ENCODE measurements around the gene CENPM.

DNA sequence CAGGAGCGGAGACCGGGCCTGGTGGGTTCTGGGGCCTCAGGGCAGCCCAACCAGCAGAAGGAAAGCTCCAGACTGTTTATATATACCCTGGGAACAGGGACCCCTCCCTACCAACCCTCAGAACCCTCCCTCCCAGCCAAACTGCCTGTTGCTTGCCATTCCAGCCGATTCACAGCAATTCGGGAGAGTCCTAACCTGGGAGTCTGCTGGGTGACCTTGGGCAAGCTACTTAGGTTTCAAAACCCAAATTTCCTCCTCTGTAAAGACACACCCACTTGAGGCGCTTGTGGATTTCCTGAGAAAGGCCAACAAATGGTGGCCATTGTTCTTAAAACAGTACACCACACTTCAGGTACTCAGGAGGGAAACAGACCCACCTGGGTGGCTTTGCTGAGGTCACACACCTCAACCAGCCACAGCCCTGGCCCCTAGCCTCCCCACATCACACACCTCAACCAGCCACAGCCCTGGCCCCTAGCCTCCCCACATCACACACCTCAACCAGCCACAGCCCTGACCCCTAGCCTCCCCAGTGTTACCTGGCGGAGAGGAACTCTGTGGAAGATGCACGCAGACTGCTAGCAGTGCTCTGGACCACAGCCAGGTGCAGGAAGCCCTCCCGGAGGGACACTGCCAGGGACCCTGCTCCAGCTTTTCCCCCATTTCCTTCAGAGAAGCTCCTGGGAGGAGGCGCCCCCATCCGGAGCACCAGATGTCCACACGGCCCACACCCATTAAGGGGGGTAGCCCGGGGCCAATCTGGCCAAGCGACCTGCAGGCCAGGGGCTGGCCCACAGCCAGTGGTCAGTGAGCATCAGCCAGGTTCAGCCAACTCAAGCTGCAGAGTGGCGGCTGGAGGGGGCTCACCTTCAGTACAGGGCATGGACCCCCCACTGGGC is 38.3 kb downstream of the CENPM start:
- TF ChIP-seq, protein P1, sequence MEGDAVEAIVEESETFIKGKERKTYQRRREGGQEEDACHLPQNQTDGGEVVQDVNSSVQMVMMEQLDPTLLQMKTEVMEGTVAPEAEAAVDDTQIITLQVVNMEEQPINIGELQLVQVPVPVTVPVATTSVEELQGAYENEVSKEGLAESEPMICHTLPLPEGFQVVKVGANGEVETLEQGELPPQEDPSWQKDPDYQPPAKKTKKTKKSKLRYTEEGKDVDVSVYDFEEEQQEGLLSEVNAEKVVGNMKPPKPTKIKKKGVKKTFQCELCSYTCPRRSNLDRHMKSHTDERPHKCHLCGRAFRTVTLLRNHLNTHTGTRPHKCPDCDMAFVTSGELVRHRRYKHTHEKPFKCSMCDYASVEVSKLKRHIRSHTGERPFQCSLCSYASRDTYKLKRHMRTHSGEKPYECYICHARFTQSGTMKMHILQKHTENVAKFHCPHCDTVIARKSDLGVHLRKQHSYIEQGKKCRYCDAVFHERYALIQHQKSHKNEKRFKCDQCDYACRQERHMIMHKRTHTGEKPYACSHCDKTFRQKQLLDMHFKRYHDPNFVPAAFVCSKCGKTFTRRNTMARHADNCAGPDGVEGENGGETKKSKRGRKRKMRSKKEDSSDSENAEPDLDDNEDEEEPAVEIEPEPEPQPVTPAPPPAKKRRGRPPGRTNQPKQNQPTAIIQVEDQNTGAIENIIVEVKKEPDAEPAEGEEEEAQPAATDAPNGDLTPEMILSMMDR (IDR thresholded peaks at IDR 0.05 in 2 of 3, conservative IDR thresholded peaks at IDR 0.05 in 1 of 3; ENCODE audit: insufficient read depth in 2 of 3, low read depth in 1 of 3, low read length in 3 of 3): no peak
- no peak for TF ChIP-seq SMARCA5 (IDR thresholded peaks at IDR 0.05)
- no peak for TF ChIP-seq SIRT6 (IDR thresholded peaks at IDR 0.05; ENCODE audit: low read depth, low read length)
- no peak for TF ChIP-seq SP1 (CRISPR knock-in tag; IDR thresholded peaks at IDR 0.05)

Measured in K562 (cell line).